D341Med (cell line): ENCODE measurements around the gene SLC24A3.

Source experiments
- DNase-seq: peaks from one replicate; pipeline ENCODE4 v3.0.0; 2012; ENCODE audit warnings: low spot score

SLC24A3 gene

DNA sequence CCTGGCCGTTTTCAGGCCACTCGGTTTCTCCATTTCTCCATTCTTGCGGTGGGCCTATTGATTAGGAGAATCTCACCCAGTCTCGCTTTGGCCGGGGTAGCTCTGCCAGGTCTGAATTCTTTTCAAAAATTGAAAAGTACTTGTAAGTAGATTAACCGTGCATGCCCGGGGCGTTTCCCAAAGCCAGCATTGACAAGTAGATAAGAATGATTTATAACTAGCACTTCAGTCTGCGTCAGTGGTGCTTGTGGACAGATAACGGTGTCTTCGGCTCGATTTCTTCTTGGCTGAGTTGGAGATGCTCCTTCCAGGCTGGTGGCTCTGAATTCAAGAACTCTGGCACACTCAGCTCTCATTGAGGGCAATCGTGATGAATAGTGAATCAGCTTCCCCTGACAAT lies 29.0 kb downstream of the SLC24A3 start:
- no peak for DNase-seq

DNA sequence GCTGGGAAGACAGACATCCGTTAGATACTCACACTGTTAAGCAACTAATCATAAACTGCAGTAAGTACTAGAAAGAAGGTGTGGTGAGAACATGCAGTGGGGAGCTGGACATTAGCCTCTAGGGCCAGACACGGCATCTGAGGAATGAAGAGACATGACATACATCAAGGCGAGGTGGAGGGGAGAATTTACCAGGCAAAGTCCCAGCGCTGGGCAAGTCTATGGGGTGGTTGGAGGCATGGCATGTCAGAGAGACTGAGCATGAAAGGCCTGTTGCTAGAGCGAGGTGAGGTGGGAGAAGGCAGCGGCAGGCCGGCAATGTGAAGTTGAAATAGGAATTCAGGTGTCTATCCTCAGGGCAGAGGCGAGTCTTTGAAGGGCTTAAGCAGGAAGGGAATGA lies 31.8 kb downstream of the SLC24A3 start:
- no peak for DNase-seq

DNA sequence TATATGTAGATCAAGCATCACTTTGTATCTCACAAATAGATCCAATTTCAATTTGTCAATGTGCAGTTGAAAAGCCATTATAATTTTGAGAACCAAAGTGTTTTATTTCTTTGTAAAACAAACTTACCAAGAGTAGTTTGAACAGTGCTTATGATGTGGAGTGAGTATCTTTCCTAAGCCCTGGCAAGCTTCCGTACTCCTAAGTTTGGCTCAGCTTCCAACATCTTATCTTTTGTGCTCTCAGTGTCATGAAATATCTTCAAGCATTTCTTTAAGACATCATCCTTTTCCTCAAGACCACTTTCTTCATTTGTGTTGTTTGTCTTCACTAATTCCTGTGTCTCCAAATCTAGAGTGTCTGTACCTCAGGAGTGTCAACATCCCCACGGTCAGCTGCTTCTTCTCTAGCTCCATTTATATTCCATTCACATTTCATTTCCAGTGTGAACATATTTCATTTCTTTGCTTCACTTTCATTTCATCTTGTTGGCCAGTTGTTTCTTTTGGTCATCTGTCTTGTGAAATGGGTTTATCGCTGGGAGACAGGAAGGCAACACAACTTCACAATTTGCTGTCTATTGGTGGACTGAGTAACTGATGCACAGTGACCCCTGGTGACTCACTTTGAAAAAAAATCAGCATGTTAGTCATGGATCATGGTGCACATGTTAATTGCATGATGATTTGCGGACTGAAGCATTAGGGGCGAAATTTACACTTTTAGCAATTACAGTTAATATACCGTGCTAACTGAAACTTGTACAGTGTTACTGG lies 36.9 kb downstream of the SLC24A3 start:
- no peak for DNase-seq

DNA sequence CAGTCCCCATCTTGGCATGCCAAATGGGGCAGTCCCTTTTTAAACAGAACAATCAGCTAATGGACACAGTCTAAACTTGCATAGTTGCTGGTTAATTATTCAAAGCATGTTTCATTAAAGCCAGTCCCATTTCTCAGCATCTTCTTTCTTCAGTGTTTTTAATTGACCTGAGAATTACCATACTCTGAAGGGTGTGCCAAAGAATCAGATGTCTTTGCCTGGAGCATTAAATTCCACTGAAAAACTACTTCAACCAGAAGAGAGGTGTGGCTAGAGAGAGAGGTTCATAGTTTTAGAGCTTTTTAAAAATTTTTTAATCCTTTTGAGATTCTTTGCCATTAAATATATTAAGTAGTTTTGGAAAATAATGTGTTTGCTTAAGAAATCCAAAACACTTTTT lies 37.9 kb downstream of the SLC24A3 start:
- no peak for DNase-seq

DNA sequence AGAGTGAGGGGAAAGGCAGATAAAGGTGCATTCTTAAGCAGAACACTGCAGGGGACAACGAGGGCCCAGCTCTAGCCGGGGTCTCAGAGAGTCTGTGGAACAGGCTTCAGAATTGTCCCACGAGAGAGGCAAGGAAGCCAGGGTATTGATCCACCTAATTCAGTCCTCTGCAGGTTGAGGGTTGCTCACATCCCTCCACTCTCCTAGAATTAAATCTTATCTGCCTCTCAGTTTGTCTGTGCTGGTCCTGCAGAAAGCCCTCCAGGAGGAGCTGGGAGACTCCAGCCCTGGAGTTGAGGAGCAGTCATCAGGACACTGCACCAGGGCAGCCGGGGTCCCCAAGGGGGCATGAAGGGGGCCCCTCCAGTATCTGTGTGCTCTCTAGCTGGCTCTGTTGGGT lies 39.1 kb downstream of the SLC24A3 start:
- DNase-seq, result no peak

DNA sequence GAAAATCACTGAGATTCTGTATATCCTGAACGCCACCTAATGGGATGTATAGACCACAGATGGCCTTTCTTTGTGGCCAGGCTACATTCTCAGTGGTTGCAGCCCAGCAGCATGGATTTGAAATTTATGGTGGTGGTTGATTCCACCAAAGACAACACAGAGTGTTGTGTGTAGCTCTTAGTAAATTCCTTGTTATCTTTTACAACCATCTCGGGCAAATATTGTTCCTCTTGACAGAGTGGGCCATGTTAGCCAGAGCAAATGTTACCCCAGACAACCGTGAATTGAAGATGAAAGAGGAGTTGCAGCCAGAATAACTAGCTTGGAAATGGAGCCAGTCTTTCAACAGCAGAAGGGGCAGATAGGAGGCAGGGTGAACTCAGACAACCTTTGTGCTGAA lies 39.5 kb downstream of the SLC24A3 start:
- no peak for DNase-seq

DNA sequence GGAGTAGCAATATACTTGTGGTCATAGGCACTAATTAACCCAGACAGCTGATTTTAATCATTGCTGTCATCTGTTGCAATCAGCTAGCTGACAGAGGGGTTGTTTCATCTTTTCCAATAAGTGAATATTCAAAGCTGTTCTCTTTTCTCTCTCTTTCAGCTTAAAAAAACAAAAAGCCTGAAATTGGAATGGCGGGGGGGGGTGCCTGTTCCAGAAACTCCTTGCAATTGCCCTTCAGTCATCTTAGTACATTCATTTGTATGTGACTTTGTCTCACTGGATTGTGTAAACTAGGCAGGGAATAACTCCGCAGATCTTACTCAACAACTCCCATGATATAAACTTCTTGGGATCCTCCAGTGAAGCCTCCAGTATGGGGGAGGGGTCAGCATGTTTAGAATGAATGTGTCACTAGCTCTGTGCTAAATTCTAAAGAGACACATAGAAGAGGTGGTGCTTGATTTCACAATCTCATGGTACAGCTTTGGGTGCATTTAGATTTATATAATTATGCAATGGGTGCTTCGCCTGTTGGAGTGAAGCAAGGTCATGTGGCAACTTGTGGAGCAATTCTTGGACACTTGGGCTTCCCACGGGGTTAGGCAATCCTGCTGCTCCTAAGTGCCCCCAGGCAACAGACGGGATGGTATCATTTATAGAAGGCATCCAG lies 40.1 kb downstream of the SLC24A3 start:
- no peak for DNase-seq

DNA sequence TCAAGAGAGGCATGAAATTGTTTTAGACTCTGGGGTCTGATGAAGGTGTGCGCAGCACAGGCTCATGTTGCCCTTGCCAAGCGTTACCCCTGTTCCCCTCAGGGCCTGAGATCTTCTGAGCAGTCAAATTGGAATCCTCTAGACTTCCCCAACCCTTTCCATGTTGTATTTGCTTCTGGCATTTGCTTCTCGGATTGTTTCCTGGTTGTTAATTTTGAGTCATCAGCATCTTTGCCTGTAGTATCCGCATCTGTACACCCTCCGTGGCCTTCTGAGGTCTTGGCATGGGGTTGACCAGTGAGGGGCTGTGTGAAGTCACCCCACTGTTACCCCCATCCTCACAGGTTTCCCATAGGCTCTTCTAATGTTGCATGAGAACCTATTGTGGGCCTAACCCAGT lies 40.9 kb downstream of the SLC24A3 start:
- DNase-seq, result no peak

DNA sequence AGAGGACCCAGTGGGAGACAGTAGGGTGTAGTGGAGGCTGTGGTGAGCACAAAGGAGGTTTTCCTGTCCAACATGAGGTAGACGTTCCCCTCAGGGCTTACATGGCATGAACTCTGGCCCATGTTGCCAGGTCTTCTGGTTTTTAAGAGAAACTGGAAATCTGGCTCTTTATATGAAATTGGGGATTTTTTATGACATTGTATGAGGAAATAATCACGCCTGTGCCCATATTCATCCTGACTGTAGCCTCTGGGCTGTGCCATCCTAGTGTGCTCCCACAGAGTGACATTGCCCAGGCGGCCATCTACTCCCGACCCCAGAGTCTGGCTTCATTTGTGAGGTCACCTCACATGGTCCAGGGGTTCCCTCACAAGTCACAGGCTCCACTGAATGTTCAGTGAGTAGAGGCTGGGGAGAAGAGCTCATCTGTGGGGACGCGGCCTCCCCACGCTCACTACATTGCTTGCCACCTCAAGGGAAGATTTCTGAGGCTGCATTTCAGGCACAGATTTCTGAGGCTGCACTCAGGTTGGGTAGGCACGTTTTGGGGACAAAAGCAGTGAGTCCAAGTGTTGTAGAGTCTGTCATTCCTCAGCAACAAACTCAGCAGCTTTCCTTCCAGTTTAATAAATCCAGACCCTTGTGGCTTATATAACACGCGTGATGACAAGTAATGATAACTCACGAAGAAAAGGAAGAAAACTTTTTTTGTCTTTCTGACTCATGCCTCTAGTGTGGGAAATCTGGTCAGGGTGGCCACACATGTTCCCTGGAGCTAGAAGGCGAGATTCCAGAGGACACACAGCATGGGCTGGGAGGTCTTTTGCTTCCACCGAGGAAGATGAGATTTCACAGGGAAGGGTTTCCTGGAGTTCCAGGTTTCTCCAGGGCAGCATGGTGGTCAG lies 41.7 kb downstream of the SLC24A3 start:
- DNase-seq, result no peak

DNA sequence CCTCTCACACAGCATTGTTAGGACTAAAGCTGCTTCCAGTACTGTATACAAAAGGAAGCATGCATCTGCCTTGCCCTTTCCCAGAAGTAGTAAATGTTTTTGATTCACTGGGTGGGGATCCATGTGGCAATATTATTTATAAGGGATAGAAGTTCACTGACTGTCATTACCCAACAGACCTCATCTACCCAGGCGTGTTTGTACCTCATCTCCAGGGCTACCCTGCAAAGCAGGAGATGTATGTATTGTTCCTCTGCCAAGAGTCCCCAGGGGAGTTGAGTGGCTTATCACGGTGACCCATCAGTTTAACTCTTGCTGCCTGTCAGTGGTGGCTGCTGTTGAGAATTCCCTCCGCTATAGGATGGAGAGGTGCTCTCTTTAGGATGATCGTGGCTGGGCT lies 42.5 kb downstream of the SLC24A3 start:
- DNase-seq, result no peak

DNA sequence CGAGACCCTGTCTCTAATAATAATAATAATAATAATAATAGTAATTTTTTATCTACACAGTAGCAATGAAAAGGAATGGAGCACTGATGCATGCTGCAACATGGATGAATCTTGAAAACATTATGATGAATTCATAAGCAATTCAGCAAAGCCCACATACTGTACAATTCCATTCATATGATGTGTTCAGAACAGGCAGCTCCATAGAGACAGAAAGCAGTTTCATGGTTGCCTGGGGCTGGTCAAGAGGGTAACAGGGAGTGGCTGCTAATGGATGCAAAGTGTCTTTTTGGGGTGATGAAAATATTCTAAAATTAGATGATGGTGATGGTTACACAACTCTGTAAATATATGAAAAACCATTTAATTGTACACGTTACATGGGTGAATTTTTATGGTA lies 43.6 kb downstream of the SLC24A3 start:
- no peak for DNase-seq

DNA sequence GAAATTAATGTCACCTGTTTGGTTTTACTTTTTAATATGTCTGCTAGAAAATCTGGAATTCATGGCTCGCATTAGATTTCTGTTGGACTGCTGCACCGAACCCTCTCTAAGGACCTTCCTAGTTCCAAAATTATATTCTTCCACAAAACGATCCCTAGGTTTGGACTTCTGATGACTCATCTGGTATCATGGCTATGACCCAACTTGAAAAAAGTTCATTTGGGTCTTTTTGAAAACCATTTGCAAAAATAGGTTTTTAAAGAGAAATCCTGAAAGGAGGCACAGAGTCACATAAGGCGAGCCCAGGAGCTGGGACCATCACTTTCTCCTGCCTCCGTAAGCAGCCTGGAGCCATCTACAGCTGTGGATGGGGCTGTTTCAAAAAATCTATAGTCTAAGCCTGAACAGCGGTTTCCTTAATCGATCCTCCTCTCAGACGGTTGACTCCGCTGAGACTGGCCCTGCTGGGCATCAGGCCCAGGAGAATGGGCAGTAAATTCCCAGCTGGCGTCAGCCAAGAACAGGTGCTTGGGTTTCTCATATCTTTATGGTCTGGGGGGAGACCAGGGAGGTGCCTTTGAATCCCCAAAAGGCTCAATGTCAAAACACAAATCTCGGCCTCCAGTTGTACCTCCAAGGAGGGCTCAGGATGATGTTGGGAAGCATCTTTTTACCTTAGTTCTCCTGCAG lies 44.6 kb downstream of the SLC24A3 start:
- DNase-seq, result no peak

DNA sequence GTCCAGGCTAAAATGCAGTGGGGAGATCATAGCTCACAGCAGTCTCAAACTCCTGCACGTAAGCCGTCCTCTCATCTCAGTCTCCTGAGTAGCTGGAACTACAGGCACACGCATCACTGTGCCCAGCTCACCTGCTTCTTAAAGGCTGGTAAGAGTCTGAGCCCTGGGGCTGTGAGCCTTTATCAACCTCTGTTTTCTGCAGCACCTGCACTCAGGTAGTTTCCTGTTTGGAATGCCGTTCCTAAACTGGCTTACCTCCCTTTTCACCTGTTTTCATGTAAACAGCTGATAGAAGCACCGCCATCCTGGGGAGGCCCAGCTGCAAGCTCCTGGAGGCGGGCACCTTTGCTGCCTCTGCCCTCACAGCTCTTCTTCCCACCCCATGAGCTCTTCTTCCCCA lies 45.4 kb downstream of the SLC24A3 start:
- DNase-seq, result no peak

DNA sequence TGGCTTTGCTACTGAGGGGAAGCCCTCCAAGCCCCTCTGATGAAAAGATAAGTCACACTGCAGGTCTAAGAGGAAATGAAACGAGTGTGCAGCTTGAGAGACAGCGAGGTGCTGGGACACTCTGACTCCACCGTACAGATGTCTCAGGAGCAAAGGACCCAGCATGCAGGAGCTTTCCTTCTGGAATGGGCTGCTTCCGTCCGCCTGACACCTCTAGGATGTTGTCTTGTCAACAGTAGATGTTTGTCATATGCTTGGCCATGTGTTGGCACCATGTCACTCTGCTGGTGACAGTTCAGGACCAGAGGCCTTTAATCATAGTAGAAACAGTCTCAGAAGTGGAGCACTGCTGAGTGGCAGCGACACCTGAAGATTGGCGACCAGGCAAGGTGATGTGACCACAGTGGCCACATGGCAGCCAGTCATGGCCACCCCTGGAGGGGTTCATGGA lies 46.7 kb downstream of the SLC24A3 start:
- no peak for DNase-seq

DNA sequence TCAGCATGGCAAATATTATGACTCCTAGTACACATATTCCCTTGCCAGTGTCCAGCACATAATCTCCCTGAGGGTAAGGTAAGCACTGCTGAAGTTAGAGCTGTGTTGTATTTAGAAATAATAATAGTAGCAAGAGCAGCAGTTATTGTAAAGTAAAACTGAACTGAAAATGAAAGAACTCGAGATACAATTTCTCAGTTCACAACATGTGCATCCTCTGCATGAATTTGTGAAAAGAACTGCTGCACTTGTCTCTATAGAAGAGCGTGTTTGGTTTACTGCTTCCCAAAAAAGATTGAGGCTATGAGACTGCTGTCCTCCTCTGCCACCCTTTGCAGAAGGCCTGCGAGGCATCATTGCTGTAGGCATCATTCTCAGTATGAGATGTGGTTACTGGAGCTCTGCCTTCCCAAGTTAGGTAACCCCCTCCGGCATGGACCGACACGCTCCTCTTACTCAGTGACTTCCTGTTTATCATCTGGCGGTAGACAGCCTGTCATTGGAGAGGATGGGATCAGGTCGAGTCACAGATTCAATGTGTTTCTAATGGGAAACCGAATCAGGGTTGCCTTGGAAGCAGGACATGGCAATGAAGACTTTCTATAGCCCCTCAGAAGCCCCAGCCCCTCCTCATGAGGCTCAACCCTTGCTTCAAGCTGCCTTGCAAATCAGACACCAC lies 48.1 kb downstream of the SLC24A3 start:
- no peak for DNase-seq

DNA sequence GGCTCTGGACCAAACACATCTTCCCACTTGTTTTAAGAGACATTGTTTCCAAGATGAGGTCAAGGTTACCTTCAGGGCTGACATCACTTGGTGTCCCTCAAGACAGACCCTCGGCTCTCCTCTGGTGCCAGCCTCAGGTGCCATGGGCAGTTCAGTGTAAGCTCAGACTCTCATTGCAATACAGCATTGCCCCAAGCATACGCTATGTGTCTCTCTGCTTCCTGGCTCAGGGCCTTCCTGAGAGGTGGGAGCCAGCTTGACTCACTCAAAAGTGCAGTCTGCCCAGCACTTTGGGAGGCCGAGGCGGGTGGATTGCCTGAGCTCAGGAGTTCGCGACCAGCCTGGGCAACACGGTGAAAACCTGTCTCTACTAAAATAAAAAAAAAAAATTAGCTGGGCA lies 51.7 kb downstream of the SLC24A3 start:
- no peak for DNase-seq

DNA sequence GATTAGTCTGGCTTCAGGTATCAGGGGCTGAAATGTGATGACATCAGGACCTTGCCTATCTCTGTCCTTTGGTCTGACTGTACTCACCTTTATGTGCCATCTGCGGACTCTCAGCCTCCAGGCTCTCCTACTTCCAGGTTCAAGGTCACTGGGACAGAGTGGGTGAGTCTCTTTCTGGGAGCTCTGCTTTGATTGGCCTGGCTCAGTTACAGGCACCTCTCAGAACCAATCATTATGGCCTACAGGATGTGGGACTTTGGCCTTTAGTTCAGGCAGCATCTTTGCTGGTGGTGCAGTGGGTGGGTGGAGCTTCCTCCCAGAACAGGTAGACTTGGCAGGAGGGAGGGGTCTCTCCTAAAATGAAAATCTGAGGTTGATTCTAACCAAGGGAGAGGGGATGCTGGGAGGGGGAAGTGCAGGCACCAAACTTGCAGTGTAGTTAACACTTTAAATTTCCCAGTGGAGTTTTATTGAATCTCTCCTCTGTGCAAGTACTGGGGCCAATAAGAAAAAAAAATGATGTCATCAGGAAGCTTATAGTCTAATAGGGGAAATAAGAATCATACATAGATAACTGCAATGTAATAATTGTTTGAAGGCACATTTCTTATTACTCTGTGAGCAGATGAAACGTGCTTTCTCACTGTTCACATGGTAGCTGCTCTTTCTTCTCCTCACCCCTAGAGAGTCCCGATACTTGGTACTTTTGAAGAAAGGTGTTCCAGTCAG lies 53.4 kb downstream of the SLC24A3 start:
- no peak for DNase-seq

DNA sequence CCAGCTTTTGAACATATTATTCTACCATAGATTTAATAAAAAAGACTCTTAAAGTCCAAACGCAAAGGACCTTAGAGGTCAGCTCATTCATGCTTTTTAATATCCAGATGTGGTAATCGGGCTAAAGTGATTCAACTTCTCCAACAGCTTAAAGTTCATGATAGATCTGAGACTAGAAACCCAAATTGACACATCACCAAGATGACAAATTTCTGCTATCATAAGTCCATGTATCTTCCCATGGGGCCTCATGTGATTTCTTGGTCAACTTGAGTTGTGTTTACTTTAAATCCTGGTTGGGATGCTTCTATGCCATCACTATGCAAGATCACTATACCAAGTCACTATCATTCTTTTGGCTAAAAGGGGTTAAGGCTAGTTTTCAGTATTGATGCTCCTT lies 56.0 kb downstream of the SLC24A3 start:
- no peak for DNase-seq

DNA sequence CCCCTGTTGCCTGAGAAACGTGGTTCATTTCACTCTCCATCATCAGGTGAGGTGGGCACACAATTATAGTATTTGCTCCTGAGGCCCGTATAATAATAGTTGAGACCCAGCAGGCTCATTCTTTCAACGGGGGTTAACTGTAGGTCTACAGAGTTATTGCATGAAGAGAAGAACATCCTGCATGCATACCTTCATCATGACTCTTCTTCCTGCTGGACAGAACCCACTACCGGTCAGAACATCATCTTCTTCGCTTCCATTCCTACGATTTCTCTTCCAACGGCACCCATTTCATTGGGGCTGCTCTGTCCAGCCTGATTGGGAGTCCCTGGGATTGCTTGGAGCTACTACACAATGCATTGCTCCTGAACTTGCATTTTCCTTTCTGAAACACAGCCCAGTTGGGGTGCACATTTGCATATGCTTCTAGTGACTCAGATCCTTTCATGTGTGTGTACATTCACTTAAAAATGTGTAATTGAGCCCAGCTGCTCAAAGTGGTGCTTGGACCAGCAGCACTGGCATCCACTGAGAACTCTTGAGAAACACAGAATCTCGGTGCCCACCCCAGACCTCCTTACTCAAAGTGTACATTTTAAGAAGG lies 57.4 kb downstream of the SLC24A3 start:
- DNase-seq, result no peak

DNA sequence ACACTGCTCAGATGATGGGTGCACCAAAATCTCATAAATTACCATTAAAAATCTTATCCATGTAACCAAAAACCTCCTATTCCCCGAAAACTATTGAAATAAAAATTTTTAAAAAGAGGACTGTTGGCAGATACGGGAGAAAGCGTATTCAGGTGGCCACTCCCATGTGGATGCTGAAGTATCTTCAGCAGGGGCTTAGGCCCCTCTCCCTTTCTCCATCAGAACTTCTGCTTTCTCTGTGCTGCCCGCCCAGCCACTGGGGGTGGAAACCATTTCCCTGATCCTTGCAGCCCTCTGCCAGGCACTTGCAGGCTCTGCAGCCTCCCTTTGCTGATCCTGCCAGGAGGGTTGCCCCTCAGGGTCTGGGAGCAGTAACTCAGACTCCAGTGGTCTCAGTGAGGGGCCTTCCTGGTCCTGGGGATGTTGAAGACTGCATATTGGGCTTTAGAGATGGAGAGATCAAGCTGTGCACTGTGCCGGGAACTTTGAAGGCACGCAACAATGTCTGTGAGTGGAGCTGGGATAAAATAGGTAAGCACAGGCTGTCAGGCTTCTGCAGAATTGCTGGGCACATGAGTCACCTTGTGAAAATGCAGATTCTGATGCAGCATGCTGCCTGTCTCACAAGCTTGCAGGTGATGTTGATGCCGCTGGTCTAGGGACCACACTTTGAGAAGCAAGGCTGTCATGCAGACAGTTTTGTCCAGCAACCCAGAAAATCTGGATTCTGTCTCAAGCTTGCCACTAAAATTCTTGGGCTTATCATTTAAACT lies 59.6 kb downstream of the SLC24A3 start:
- no peak for DNase-seq
